KMS-11 (cell line): ENCODE data around the gene JAG1.

Source experiments
- H2AFZ ChIP-seq: fragments of 200-600 bp; sonication (generic); 2 replicates; pipeline ENCODE4 v1.6.1; 2016; ENCODE audit warnings: antibody characterized with exemption, mixed run types, low read depth
- H3K27ac ChIP-seq: fragments of 200-600 bp; sonication (generic); 2 replicates; pipeline ENCODE4 v1.6.1; 2016; ENCODE audit warnings: mild to moderate bottlenecking, mixed run types
- H3K27me3 ChIP-seq: fragments of 200-600 bp; sonication (generic); 2 replicates; pipeline ENCODE4 v1.6.1; 2017; ENCODE audit warnings: mild to moderate bottlenecking, low read depth, mixed run types, moderate library complexity; ENCODE audit not compliant: insufficient read depth
- H3K36me3 ChIP-seq: fragments of 200-600 bp; sonication (generic); 2 replicates; pipeline ENCODE4 v1.6.1; 2017; ENCODE audit warnings: mild to moderate bottlenecking, mixed run types; ENCODE audit not compliant: insufficient read depth
- H3K4me1 ChIP-seq: fragments of 200-600 bp; sonication (generic); 2 replicates; pipeline ENCODE4 v1.6.1; 2016; ENCODE audit warnings: mild to moderate bottlenecking, low read depth, mixed run types; ENCODE audit not compliant: poor library complexity, severe bottlenecking
- H3K4me2 ChIP-seq: fragments of 200-600 bp; sonication (generic); 2 replicates; pipeline ENCODE4 v1.7.0; 2016; ENCODE audit warnings: mild to moderate bottlenecking, mixed run types
- H3K4me3 ChIP-seq: fragments of 200-600 bp; sonication (generic); IDR thresholded peaks from 2 replicates; pipeline ENCODE4 v1.6.1; 2017; ENCODE audit warnings: low read depth, low read length, mixed read lengths; ENCODE audit not compliant: insufficient read depth
- H3K79me2 ChIP-seq: fragments of 200-600 bp; sonication (generic); 2 replicates; pipeline ENCODE4 v1.6.1; 2016; ENCODE audit warnings: low read depth, mixed run types; ENCODE audit not compliant: insufficient read depth
- H3K9ac ChIP-seq: fragments of 200-600 bp; sonication (generic); 2 replicates; pipeline ENCODE4 v1.6.1; 2016; ENCODE audit warnings: mild to moderate bottlenecking, mixed run types
- H4K20me1 ChIP-seq: fragments of 200-600 bp; sonication (generic); 2 replicates; pipeline ENCODE4 v1.6.1; 2016; ENCODE audit warnings: mild to moderate bottlenecking, mixed run types; ENCODE audit not compliant: insufficient read depth
- CTCF ChIP-seq: fragments of 200-600 bp; sonication (generic); conservative IDR thresholded peaks from 2 replicates; pipeline ENCODE4 v1.6.1; 2017; ENCODE audit warnings: low read depth, mild to moderate bottlenecking, antibody characterized with exemption, low read length, moderate library complexity, mixed read lengths

The JAG1 gene

GRCh38 chr20:10683537-10683936 lies 9.7 kb upstream of the JAG1 start:
- H3K4me3 ChIP-seq, result no peak overlapping the region
- TF ChIP-seq CTCF, result no peak

GRCh38 chr20:10682939-10683338 lies 9.1 kb upstream of the JAG1 start:
- H3K27me3 ChIP-seq, result no peaks in the 10 kb centered on the region
- no peaks in the 10 kb centered on the region for H3K79me2 ChIP-seq
- no peak overlapping the region for H3K4me2 ChIP-seq
- H3K36me3 ChIP-seq, result no peaks in the 10 kb centered on the region
- no peak overlapping the region for H3K27ac ChIP-seq
- H4K20me1 ChIP-seq, result no peaks in the 10 kb centered on the region
- no peak overlapping the region for H2AFZ ChIP-seq
- H3K9ac ChIP-seq, result no peak overlapping the region
- H3K4me3 ChIP-seq, result no peak overlapping the region
- TF ChIP-seq CTCF, result no peak
- no peaks in the 10 kb centered on the region for H3K4me1 ChIP-seq

More at GRCh38 chr20:10683537-10683936, 9.7 kb upstream of the JAG1 start:
- no peaks in the 10 kb centered on the region for H4K20me1 ChIP-seq
- H3K4me1 ChIP-seq, result no peaks in the 10 kb centered on the region
- no peaks in the 10 kb centered on the region for H3K79me2 ChIP-seq
- H3K27ac ChIP-seq, result no peak overlapping the region
- H2AFZ ChIP-seq, result no peak overlapping the region
- no peak overlapping the region for H3K9ac ChIP-seq
- no peaks in the 10 kb centered on the region for H3K27me3 ChIP-seq
- H3K36me3 ChIP-seq, result no peaks in the 10 kb centered on the region
- H3K4me2 ChIP-seq, result no peak overlapping the region

GRCh38 chr20:10681494-10681893 lies 7.7 kb upstream of the JAG1 start:
- no peaks in the 10 kb centered on the region for H3K36me3 ChIP-seq
- no peaks in the 10 kb centered on the region for H3K27me3 ChIP-seq
- no peak overlapping the region for H3K9ac ChIP-seq
- no peaks in the 10 kb centered on the region for H3K4me1 ChIP-seq
- no peak for TF ChIP-seq CTCF
- H3K4me3 ChIP-seq, result no peak overlapping the region
- H4K20me1 ChIP-seq, result no peaks in the 10 kb centered on the region
- H3K4me2 ChIP-seq, result no peak overlapping the region
- H3K79me2 ChIP-seq, result no peaks in the 10 kb centered on the region
- no peak overlapping the region for H2AFZ ChIP-seq
- no peak overlapping the region for H3K27ac ChIP-seq

- no peak overlapping the region for H3K9ac ChIP-seq
Measured at GRCh38 chr20:10680571-10680970, 6.8 kb upstream of the JAG1 start.

More at GRCh38 chr20:10680571-10680970, 6.8 kb upstream of the JAG1 start:
- no peaks in the 10 kb centered on the region for H3K36me3 ChIP-seq
- no peaks in the 10 kb centered on the region for H4K20me1 ChIP-seq
- H3K4me2 ChIP-seq, result no peak overlapping the region
- H3K79me2 ChIP-seq, result no peaks in the 10 kb centered on the region
- H2AFZ ChIP-seq, result no peak overlapping the region
- H3K27ac ChIP-seq, result no peak overlapping the region
- no peak for TF ChIP-seq CTCF
- no peaks in the 10 kb centered on the region for H3K27me3 ChIP-seq
- no peaks in the 10 kb centered on the region for H3K4me1 ChIP-seq
- H3K4me3 ChIP-seq, result no peak overlapping the region
